ENCODE results near the gene H2AZ1. TPM values are rescaled to one million over a fixed set of nuclear protein-coding genes. Genes with fewer than 3 reads are reported as not detected.

Gene H2AZ1
- polyA plus RNA-seq, 1 donor from 2014 or later, result 571 TPM

DNA sequence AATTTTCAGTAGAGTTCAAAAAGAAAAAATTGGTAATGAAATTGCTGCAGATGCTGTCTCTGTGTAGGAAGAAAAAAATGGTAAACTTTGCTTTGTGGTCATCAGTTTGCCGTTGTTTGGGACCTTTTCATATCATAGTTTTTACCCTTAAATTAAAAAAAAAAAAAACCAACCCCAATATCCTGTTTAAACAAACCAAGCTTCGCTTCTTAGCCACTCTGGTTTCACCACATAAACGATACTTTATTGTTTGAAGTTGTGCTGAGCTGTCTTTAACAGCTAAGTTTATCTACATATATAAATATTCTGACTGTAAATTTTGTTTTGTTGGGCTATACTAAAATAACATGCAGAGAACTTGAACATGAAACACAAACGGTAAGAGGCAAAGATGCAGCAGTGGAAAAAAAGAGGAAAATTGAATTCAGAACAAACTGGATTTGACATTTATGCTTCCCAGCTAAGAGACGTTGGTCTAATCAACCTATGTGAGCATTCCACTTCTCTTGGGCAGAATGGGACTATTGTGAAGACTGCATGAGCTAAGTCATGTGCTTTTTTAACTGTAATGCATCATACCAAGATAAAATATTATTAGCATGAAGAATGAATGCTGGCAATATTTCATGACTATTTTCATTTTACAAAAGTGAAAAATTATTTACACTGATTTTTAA is 15.7 kb upstream of the H2AZ1 start:
- Histone ChIP-seq H3K27ac (ENCODE audit: low read length) (no peak overlapping the region), H3K4me2 (ENCODE audit: low read length) (no peak overlapping the region), H3K9me3 (ENCODE audit: low read length) (no peaks in the 10 kb centered on the region), H3K9ac (ENCODE audit: low read length) (no peak overlapping the region), H3K9me2 (ENCODE audit: insufficient read depth, low read length) (no peaks in the 10 kb centered on the region), H2AFZ (ENCODE audit: low read depth, low read length) (no peak overlapping the region), H3F3A (ENCODE audit: insufficient read depth, low read length, poor library complexity, severe bottlenecking) (no peaks in the 10 kb centered on the region), H4K20me1 (ENCODE audit: insufficient read depth) (no peaks in the 10 kb centered on the region), H3K27me3 (ENCODE audit: insufficient read depth, low read depth, low read length) (no peaks in the 10 kb centered on the region), H3K36me3 (ENCODE audit: insufficient read depth, low read length) (no peaks in the 10 kb centered on the region), H3K4me3 (ENCODE audit: low read length) (no peak overlapping the region), H3K79me2 (replicated peaks; ENCODE audit: insufficient read depth, low read length) (no peaks in the 10 kb centered on the region)
- TF ChIP-seq SMC3 (conservative IDR thresholded peaks at IDR 0.05; ENCODE audit: poor library complexity) (no peak), EP300 (conservative IDR thresholded peaks at IDR 0.05; ENCODE audit: poor library complexity, severe bottlenecking) (no peak), TAF1 (IDR thresholded peaks at IDR 0.05; ENCODE audit: low read depth) (no peak), EZH2 (IDR thresholded peaks at IDR 0.05; ENCODE audit: borderline replicate concordance, insufficient read depth, low read length, poor library complexity, severe bottlenecking) (no peak), POLR2AphosphoS5 (IDR thresholded peaks at IDR 0.05) (no peak), MXI1 (conservative IDR thresholded peaks at IDR 0.05; ENCODE audit: poor library complexity, severe bottlenecking) (no peak), RAD21 (conservative IDR thresholded peaks at IDR 0.05) (no peak)
- TF ChIP-seq, protein P1, sequence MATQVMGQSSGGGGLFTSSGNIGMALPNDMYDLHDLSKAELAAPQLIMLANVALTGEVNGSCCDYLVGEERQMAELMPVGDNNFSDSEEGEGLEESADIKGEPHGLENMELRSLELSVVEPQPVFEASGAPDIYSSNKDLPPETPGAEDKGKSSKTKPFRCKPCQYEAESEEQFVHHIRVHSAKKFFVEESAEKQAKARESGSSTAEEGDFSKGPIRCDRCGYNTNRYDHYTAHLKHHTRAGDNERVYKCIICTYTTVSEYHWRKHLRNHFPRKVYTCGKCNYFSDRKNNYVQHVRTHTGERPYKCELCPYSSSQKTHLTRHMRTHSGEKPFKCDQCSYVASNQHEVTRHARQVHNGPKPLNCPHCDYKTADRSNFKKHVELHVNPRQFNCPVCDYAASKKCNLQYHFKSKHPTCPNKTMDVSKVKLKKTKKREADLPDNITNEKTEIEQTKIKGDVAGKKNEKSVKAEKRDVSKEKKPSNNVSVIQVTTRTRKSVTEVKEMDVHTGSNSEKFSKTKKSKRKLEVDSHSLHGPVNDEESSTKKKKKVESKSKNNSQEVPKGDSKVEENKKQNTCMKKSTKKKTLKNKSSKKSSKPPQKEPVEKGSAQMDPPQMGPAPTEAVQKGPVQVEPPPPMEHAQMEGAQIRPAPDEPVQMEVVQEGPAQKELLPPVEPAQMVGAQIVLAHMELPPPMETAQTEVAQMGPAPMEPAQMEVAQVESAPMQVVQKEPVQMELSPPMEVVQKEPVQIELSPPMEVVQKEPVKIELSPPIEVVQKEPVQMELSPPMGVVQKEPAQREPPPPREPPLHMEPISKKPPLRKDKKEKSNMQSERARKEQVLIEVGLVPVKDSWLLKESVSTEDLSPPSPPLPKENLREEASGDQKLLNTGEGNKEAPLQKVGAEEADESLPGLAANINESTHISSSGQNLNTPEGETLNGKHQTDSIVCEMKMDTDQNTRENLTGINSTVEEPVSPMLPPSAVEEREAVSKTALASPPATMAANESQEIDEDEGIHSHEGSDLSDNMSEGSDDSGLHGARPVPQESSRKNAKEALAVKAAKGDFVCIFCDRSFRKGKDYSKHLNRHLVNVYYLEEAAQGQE (IDR thresholded peaks at IDR 0.05; ENCODE audit: borderline replicate concordance), result no peak
- TF ChIP-seq, protein P2, sequence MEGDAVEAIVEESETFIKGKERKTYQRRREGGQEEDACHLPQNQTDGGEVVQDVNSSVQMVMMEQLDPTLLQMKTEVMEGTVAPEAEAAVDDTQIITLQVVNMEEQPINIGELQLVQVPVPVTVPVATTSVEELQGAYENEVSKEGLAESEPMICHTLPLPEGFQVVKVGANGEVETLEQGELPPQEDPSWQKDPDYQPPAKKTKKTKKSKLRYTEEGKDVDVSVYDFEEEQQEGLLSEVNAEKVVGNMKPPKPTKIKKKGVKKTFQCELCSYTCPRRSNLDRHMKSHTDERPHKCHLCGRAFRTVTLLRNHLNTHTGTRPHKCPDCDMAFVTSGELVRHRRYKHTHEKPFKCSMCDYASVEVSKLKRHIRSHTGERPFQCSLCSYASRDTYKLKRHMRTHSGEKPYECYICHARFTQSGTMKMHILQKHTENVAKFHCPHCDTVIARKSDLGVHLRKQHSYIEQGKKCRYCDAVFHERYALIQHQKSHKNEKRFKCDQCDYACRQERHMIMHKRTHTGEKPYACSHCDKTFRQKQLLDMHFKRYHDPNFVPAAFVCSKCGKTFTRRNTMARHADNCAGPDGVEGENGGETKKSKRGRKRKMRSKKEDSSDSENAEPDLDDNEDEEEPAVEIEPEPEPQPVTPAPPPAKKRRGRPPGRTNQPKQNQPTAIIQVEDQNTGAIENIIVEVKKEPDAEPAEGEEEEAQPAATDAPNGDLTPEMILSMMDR (IDR thresholded peaks at IDR 0.05; ENCODE audit: poor library complexity, severe bottlenecking), result no peak

DNA sequence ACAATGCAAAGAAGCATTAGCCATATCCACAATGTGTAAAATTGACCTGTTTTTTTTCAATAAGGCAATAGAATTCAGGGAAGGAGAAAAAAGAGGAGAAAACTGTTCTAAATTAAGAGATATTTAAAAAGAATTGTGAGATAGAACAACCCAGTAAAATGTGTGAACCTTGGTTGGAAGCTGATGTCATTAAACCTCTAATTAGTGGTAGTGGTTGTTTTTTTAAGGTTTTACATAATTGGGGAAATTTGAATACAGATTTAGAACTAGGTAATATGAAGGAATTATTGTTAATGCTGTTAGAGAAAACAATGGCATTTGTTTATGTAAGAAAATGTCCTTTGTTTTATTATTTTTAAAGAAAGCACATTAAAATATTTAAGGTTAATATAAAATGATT is 15.1 kb upstream of the H2AZ1 start:
- Histone ChIP-seq H3K9ac (ENCODE audit: low read length) (no peak overlapping the region), H3K9me3 (ENCODE audit: low read length) (no peaks in the 10 kb centered on the region), H4K20me1 (ENCODE audit: insufficient read depth) (no peaks in the 10 kb centered on the region), H3K27me3 (ENCODE audit: insufficient read depth, low read depth, low read length) (no peaks in the 10 kb centered on the region), H3K9me2 (ENCODE audit: insufficient read depth, low read length) (no peaks in the 10 kb centered on the region), H3K36me3 (ENCODE audit: insufficient read depth, low read length) (no peaks in the 10 kb centered on the region), H3K79me2 (replicated peaks; ENCODE audit: insufficient read depth, low read length) (no peaks in the 10 kb centered on the region), H3K4me2 (ENCODE audit: low read length) (no peak overlapping the region), H3K4me3 (ENCODE audit: low read length) (no peak overlapping the region), H3F3A (ENCODE audit: insufficient read depth, low read length, poor library complexity, severe bottlenecking) (no peaks in the 10 kb centered on the region), H2AFZ (ENCODE audit: low read depth, low read length) (no peak overlapping the region), H3K27ac (ENCODE audit: low read length) (no peak overlapping the region)
- TF ChIP-seq EZH2 (IDR thresholded peaks at IDR 0.05; ENCODE audit: borderline replicate concordance, insufficient read depth, low read length, poor library complexity, severe bottlenecking) (no peak), TAF1 (IDR thresholded peaks at IDR 0.05; ENCODE audit: low read depth) (no peak), SMC3 (conservative IDR thresholded peaks at IDR 0.05; ENCODE audit: poor library complexity) (no peak), MXI1 (conservative IDR thresholded peaks at IDR 0.05; ENCODE audit: poor library complexity, severe bottlenecking) (no peak), RAD21 (conservative IDR thresholded peaks at IDR 0.05) (no peak), EP300 (conservative IDR thresholded peaks at IDR 0.05; ENCODE audit: poor library complexity, severe bottlenecking) (no peak), POLR2AphosphoS5 (IDR thresholded peaks at IDR 0.05) (no peak)
- TF ChIP-seq, protein P1 (IDR thresholded peaks at IDR 0.05; ENCODE audit: borderline replicate concordance), result no peak
- TF ChIP-seq, protein P2 (IDR thresholded peaks at IDR 0.05; ENCODE audit: poor library complexity, severe bottlenecking), result no peak
